ENCODE measurements around the gene CDH13. TPM values are rescaled to one million over a fixed set of nuclear protein-coding genes. Genes with fewer than 3 reads are reported as not detected.

The CDH13 gene
- total RNA-seq, 4 donors from 2014 or later: 5.8 to 36.7 (median 20.4) TPM

DNA sequence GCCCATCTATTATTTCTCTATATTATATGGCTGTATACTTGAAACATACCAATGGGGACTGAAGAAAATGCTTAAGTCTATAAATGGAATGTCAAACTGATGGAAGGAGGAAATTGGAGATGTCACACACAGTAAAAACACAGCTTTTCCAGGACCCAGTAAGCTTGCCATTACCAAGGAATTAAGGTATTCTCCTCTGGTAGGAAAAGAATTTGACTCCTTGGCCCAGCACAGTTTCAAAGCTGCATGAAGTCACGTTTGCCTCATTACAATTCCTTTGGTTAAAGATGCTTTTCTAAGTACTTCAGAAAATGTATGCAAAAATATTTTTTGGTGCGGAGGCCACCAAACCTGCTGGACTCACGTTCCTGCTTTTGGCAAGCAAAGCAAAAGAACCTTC, 48.5 kb downstream of the CDH13 start:
- no peak for ATAC-seq
- intact Hi-C loops (cut with DNase I; ENCODE audit: low total_unique reads) (no loop called here), in situ Hi-C loops (cut with MboI; ENCODE audit: low sequenced_read_pairs in 4 of 4) (no loop called here)
- no peaks in the 10 kb centered on the region for H3K36me3 ChIP-seq
- DNase-seq: no peak
- H3K27ac ChIP-seq: no peak overlapping the region
- H3K27me3 ChIP-seq: no peaks in the 10 kb centered on the region
- no peak overlapping the region for H3K4me3 ChIP-seq
- H3K4me1 ChIP-seq: peaks cover 0 to 4% of the 10 kb centered on the region in 2 donors
- no peak for TF ChIP-seq POLR2A (IDR thresholded peaks at IDR 0.05)
- TF ChIP-seq, protein P1, sequence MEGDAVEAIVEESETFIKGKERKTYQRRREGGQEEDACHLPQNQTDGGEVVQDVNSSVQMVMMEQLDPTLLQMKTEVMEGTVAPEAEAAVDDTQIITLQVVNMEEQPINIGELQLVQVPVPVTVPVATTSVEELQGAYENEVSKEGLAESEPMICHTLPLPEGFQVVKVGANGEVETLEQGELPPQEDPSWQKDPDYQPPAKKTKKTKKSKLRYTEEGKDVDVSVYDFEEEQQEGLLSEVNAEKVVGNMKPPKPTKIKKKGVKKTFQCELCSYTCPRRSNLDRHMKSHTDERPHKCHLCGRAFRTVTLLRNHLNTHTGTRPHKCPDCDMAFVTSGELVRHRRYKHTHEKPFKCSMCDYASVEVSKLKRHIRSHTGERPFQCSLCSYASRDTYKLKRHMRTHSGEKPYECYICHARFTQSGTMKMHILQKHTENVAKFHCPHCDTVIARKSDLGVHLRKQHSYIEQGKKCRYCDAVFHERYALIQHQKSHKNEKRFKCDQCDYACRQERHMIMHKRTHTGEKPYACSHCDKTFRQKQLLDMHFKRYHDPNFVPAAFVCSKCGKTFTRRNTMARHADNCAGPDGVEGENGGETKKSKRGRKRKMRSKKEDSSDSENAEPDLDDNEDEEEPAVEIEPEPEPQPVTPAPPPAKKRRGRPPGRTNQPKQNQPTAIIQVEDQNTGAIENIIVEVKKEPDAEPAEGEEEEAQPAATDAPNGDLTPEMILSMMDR (IDR thresholded peaks at IDR 0.05 in 4 of 5, conservative IDR thresholded peaks at IDR 0.05 in 1 of 5): no peak
- H3K9me3 ChIP-seq: no peaks in the 10 kb centered on the region

DNA sequence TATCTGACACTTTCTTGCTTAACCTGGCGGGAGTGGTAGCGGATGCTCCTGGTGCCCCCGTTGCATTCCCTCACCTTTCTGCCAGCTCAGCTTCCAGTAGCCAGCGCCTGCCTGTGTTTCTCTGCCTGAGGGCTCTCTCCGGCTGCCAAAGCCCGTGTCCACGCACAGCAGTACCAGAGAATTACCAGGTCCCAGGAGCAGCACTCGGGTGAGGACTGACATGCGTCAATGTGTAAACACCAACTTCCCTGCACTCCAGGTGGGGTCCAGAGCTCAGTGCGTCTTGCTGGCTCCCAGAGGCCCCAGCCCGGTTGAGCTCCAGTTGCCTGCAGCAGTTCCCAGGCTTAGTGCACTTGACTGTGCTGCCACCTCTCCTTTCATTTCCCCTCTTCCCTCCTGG, 54.8 kb downstream of the CDH13 start:
- H3K27me3 ChIP-seq: no peaks in the 10 kb centered on the region
- H3K36me3 ChIP-seq: no peaks in the 10 kb centered on the region
- DNase-seq: no peak
- H3K4me3 ChIP-seq: no peak overlapping the region
- ATAC-seq: no peak
- no peak overlapping the region for H3K27ac ChIP-seq
- H3K4me1 ChIP-seq: no peaks in the 10 kb centered on the region
- H3K9me3 ChIP-seq: no peaks in the 10 kb centered on the region
- in situ Hi-C loops (cut with MboI; ENCODE audit: low sequenced_read_pairs in 4 of 4): no loop called here
- TF ChIP-seq, protein P1 (IDR thresholded peaks at IDR 0.05 in 4 of 5, conservative IDR thresholded peaks at IDR 0.05 in 1 of 5): no peak
- no peak for TF ChIP-seq POLR2A (IDR thresholded peaks at IDR 0.05)
- intact Hi-C loops (cut with DNase I; ENCODE audit: low total_unique reads): no loop called here

DNA sequence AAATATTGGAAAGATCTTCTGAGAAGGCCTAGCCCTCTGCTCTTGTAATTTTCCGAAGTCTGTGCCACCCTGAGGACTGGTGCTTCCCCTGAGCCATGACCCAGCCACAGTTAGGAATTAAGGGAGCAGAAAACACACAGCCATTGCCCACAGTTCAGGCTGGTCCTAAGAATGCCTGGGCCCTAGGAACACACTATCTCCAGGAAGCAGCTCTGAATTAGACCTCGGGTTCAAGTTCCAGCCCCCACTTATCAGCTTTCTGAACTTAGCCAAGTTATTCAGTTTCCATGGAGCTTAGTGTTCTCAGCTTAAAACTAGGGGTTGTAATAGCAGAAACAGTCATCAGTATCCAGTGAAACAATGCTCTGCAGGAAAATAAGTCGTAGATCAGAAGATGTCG, 56.0 kb downstream of the CDH13 start:
- TF ChIP-seq, protein P1 (IDR thresholded peaks at IDR 0.05 in 4 of 5, conservative IDR thresholded peaks at IDR 0.05 in 1 of 5): no peak
- TF ChIP-seq POLR2A (IDR thresholded peaks at IDR 0.05): no peak
- Histone ChIP-seq H3K4me3 (no peak overlapping the region), H3K36me3 (no peaks in the 10 kb centered on the region), H3K9me3 (no peaks in the 10 kb centered on the region), H3K4me1 (peaks cover 0 to under 1% of the 10 kb centered on the region in 2 donors), H3K27ac (no peak overlapping the region), H3K27me3 (no peaks in the 10 kb centered on the region)
- in situ Hi-C loops (cut with MboI; ENCODE audit: low sequenced_read_pairs in 4 of 4): no loop called here
- DNase-seq (no peak), ATAC-seq (no peak)
- intact Hi-C loops (cut with DNase I; ENCODE audit: low total_unique reads): no loop called here

DNA sequence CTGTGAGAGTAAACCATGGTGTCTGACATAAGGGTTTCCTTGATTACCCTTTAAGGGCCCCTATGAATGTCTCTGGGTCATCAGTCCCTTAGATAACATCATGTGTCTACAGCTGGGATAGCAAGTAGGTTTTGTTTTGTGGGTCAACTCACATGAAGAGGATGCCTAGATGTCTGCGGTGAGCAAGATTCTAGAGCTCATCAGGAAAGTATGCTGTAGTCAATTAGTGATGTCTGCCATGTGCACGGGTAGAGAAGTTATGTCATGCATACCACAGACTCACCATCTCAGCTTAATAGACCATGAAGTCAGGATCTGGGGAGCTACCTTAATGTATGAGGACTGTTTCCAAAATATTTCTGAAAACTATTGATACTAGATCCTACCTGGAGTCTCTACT, 57.5 kb downstream of the CDH13 start:
- Histone ChIP-seq H3K4me3 (no peak overlapping the region), H3K27me3 (no peaks in the 10 kb centered on the region), H3K27ac (no peak overlapping the region), H3K4me1 (peaks cover 5% of the 10 kb centered on the region in 2 donors), H3K36me3 (no peaks in the 10 kb centered on the region), H3K9me3 (no peaks in the 10 kb centered on the region)
- in situ Hi-C loops (cut with MboI; ENCODE audit: low sequenced_read_pairs in 4 of 4): no loop called here
- intact Hi-C loops (cut with DNase I; ENCODE audit: low total_unique reads): no loop called here
- DNase-seq: no peak
- TF ChIP-seq, protein P1 (IDR thresholded peaks at IDR 0.05 in 4 of 5, conservative IDR thresholded peaks at IDR 0.05 in 1 of 5): no peak
- no peak for TF ChIP-seq POLR2A (IDR thresholded peaks at IDR 0.05)
- ATAC-seq: no peak

DNA sequence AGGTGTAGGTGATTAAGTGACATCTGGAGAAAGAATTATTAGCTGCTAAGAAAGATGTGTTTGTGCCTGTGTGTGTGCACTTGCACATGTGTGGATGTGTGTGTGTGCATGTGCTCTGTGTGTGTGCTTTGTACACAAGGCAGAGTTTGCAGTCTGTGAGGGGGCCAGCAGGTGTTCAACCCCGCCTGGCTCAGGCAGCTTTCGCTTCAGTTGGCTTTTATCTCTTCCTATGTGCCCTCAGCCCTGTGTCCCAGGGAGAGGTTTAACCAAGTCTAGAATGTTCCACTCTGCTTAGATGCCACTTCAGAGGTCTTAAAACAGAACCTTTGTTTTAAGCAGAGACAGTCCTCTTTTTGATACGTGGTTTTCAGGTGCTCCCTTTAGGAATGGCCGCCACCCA, 58.8 kb downstream of the CDH13 start:
- in situ Hi-C loops (cut with MboI; ENCODE audit: low sequenced_read_pairs in 4 of 4): no loop called here
- Histone ChIP-seq H3K9me3 (no peaks in the 10 kb centered on the region), H3K36me3 (no peaks in the 10 kb centered on the region), H3K4me3 (no peak overlapping the region), H3K27ac (no peak overlapping the region), H3K4me1 (peaks cover 5% of the 10 kb centered on the region in 2 donors), H3K27me3 (no peaks in the 10 kb centered on the region)
- no peak for DNase-seq
- TF ChIP-seq, protein P1 (IDR thresholded peaks at IDR 0.05 in 4 of 5, conservative IDR thresholded peaks at IDR 0.05 in 1 of 5): no peak
- no peak for TF ChIP-seq POLR2A (IDR thresholded peaks at IDR 0.05)
- no peak for ATAC-seq
- intact Hi-C loops (cut with DNase I; ENCODE audit: low total_unique reads): no loop called here
